Karpas-422 (cell line): ENCODE results near the gene MNS1. TPM values are rescaled to one million over a fixed set of nuclear protein-coding genes. Genes with fewer than 3 reads are reported as not detected.
"Not testable (repeated sequence)": the region's sequence is repeated elsewhere in the genome, so short reads cannot be mapped to it uniquely, and the experiment has no call there.

Experiments used
- DNase-seq: peaks from one replicate; pipeline ENCODE4 v3.0.0-alpha.2; 2015
- H2AFZ ChIP-seq: fragments of 200-600 bp; sonication (generic); 2 replicates; pipeline ENCODE4 v1.6.1; 2014; ENCODE audit warnings: antibody characterized with exemption, low read length, mixed read lengths
- H3K27ac ChIP-seq: fragments of 200-600 bp; sonication (generic); 2 replicates; pipeline ENCODE4 v1.5.1; 2014; ENCODE audit warnings: mild to moderate bottlenecking, low read length, moderate library complexity
- H3K27me3 ChIP-seq: fragments of 200-600 bp; sonication (generic); 2 replicates; pipeline ENCODE4 v1.6.1; 2014; ENCODE audit warnings: low read length, mixed read lengths
- H3K36me3 ChIP-seq: fragments of 200-600 bp; sonication (generic); 2 replicates; pipeline ENCODE4 v1.6.1; 2014; ENCODE audit warnings: low read length, mixed read lengths; ENCODE audit not compliant: insufficient read depth
- H3K4me1 ChIP-seq: fragments of 200-600 bp; sonication (generic); 2 replicates; pipeline ENCODE4 v1.6.1; 2014; ENCODE audit warnings: mild to moderate bottlenecking, low read length, mixed read lengths
- H3K4me2 ChIP-seq: fragments of 200-600 bp; sonication (generic); 2 replicates; pipeline ENCODE4 v1.6.1; 2014; ENCODE audit warnings: low read length, low read depth, mild to moderate bottlenecking; ENCODE audit not compliant: poor library complexity, severe bottlenecking
- H3K4me3 ChIP-seq: fragments of 200-600 bp; sonication (generic); 2 replicates; pipeline ENCODE4 v1.5.1; 2014; ENCODE audit warnings: mild to moderate bottlenecking, antibody characterized with exemption, low read length, mixed read lengths
- H3K79me2 ChIP-seq: fragments of 200-600 bp; sonication (generic); 2 replicates; pipeline ENCODE4 v1.6.1; 2014; ENCODE audit warnings: mild to moderate bottlenecking, low read length, mixed read lengths
- H3K9ac ChIP-seq: fragments of 200-600 bp; sonication (generic); 2 replicates; pipeline ENCODE4 v1.6.0; 2014; ENCODE audit warnings: low read length
- H3K9me2 ChIP-seq: fragments of 200-600 bp; sonication (generic), shearing (Covaris generic); replicated peaks from 2 replicates; pipeline ENCODE4 v1.6.0; 2014; ENCODE audit warnings: mild to moderate bottlenecking, low read length, moderate library complexity; ENCODE audit not compliant: insufficient read depth
- H3K9me3 ChIP-seq: fragments of 300-700, 200-600 bp; sonication (generic); 2 replicates; pipeline ENCODE4 v1.6.1; 2014; ENCODE audit warnings: low read length, mixed read lengths
- H4K20me1 ChIP-seq: fragments of 200-600 bp; sonication (generic); 2 replicates; pipeline ENCODE4 v1.6.1; 2014; ENCODE audit warnings: mild to moderate bottlenecking, antibody characterized with exemption, low read length, low read depth; ENCODE audit not compliant: insufficient read depth
- total RNA-seq: library from RNA; depleted of rRNA; stranded (reverse); fragments of >200 nt; shearing (Covaris generic); gene quantifications from 2 replicates; pipeline ENCODE4 v1.2.3, GENCODE V29; 2014; ENCODE audit warnings: low replicate concordance

The MNS1 gene
- total RNA-seq, 1 experiment from 2014 or later = 3.5 TPM

DNA sequence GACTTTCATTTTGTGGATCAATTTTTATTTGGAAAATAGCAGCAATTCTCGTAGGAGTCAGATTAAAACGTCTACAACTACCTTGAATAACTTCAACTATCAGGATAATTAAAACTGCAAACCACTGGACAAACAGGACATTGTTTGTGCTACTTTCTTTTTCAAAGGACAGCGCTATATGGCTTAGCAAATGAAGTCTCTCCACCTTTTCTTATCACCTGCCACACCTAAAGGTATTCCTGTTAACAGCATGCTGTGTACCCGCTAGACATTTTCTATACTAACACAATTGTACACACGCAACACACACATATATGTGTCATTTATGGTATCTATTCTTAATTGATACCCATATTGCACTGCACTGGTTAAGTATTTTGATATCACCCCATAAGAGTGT lies 19.2 kb downstream of the MNS1 start:
- H3K4me1 ChIP-seq = no peaks in the 10 kb centered on the region
- no peak overlapping the region for H3K27ac ChIP-seq
- H3K4me2 ChIP-seq = no peak overlapping the region
- no peaks in the 10 kb centered on the region for H3K9me2 ChIP-seq
- no peaks in the 10 kb centered on the region for H3K9me3 ChIP-seq
- no peaks in the 10 kb centered on the region for H4K20me1 ChIP-seq
- no peak overlapping the region for H3K4me3 ChIP-seq
- no peaks in the 10 kb centered on the region for H3K27me3 ChIP-seq
- H3K36me3 ChIP-seq = peaks cover 20% of the 10 kb centered on the region
- no peak overlapping the region for H3K9ac ChIP-seq
- peaks cover 6% of the 10 kb centered on the region; the same call in 1 of the 2 replicates for H3K79me2 ChIP-seq
- no peak for DNase-seq
- H2AFZ ChIP-seq = no peak overlapping the region

DNA sequence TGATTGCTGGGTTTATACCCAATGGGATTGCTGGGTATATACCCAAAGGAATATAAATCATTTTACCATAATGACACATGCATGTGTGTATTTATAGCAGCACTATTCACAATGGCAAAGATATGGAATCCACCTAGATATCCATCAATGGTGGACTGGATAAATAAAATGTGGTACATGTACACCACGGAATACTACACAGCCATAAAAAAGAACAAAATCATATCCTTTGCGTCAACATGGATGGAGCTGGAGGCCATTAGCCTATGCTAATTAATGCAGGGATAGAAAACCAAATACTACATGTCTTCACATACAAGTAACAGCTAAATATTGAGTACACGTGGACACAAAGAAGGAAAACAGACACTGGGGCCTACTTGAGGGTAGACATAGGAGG lies 22.6 kb downstream of the MNS1 start:
- H3K4me3 ChIP-seq = no peak overlapping the region
- no peaks in the 10 kb centered on the region for H3K9me2 ChIP-seq
- H3K36me3 ChIP-seq = peaks cover 20% of the 10 kb centered on the region
- peaks cover 10% of the 10 kb centered on the region for H3K4me1 ChIP-seq
- H4K20me1 ChIP-seq = no peaks in the 10 kb centered on the region
- no peak overlapping the region for H3K27ac ChIP-seq
- H3K27me3 ChIP-seq = no peaks in the 10 kb centered on the region
- no peak for DNase-seq
- no peak overlapping the region for H3K4me2 ChIP-seq
- no peaks in the 10 kb centered on the region for H3K9me3 ChIP-seq
- no peak overlapping the region for H2AFZ ChIP-seq
- H3K9ac ChIP-seq = no peak overlapping the region
- no peaks in the 10 kb centered on the region for H3K79me2 ChIP-seq

DNA sequence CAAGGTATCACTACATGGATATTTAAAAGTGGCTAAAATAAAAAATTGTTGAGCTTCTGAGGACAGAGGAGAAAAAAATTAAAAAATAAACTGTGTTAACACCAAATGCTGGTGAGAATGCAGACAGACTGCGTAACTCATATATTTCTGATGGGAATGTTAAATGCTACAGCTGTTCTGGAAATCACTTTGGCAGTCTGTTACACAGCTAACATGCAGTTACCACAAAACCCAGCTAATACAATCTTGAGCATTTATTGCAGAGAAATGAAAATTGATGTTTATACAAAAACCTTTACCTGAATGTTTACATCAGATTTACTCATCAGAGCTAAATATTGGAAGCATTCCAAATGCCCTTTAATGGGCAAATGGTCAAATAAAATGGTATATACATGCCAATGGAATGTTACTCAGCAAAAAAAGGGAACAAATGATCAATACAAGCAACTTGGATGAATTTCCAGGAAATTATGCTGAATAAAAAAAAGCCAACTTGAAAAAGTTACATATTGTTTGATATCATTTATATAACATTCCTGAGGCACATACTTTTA lies 24.6 kb downstream of the MNS1 start:
- no peak overlapping the region for H3K4me3 ChIP-seq
- H3K9me2 ChIP-seq = no peaks in the 10 kb centered on the region
- H4K20me1 ChIP-seq = no peaks in the 10 kb centered on the region
- DNase-seq = no peak
- no peak overlapping the region for H3K9ac ChIP-seq
- H3K4me1 ChIP-seq = peaks cover 10% of the 10 kb centered on the region
- H3K79me2 ChIP-seq = 0 out of 2 replicates have a peak, but pooled peaks cover 3% of the 10 kb centered on the region
- H3K36me3 ChIP-seq = peaks cover 20% of the 10 kb centered on the region
- H3K27me3 ChIP-seq = no peaks in the 10 kb centered on the region
- no peak overlapping the region for H3K4me2 ChIP-seq
- H3K9me3 ChIP-seq = no peaks in the 10 kb centered on the region
- no peak overlapping the region for H2AFZ ChIP-seq
- 0 out of 2 replicates have a peak overlapping the region, but pooled peaks have one; percentile 1 for H3K27ac ChIP-seq

DNA sequence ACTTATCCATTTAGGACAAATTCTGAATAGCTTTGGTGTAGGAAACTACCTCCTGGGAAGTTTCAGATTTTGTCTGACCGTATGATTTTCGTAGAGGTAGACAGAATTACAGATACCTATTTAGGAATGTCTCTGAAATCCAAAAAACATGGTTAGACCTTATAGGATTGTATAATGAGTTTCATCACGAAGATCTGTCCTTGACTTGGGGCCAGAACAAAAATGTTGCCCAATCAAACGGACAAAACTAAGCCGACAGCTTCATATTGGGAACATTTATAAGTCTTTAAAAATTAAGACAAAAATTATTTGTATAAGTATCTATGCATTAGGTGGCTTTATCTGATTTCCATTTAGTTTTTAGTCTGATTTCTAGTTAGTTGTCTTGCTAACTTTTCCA lies 32.6 kb downstream of the MNS1 start:
- Histone ChIP-seq H3K9ac (no peak overlapping the region), H3K4me1 (no peaks in the 10 kb centered on the region), H2AFZ (no peak overlapping the region), H3K27ac (no peak overlapping the region), H3K9me3 (no peaks in the 10 kb centered on the region), H3K27me3 (no peaks in the 10 kb centered on the region), H3K4me3 (no peak overlapping the region), H3K4me2 (no peak overlapping the region), H3K36me3 (peaks cover 23% of the 10 kb centered on the region), H3K9me2 (no peaks in the 10 kb centered on the region), H3K79me2 (0 out of 2 replicates have a peak, but pooled peaks cover 3% of the 10 kb centered on the region), H4K20me1 (no peaks in the 10 kb centered on the region)
- DNase-seq = no peak

DNA sequence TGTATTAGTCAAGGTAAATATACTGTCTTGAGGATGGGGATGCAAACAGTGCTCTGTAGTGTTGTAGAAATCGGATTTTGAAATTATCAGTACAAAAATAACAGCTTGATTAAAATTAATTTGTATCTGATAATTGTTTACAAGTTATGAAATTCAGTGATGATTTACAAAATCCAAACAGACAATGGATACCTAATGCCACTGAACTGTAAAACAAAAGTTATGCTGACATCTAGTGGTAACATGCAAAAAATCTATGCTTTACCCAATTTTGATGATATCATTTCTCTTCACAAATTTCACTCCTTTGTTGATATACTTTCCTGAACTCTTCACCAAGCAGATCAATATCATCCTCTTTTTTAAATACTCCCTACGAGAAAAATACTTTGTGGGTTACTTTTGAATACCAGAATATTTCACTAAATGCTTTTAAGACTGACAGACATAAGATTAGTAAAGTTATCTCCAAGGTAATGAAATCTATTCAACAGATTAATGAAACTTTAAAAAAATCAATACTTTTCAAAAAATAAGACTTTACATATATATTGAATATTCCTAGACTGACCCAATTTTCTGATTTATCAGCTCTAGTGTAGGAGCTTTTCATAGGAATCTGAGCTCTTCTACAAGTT lies 36.0 kb downstream of the MNS1 start:
- H3K9ac ChIP-seq = no peak overlapping the region
- peak; percentile 77 for DNase-seq
- H3K4me2 ChIP-seq = no peak overlapping the region
- peaks cover 49% of the 10 kb centered on the region for H3K36me3 ChIP-seq
- H3K79me2 ChIP-seq = no peaks in the 10 kb centered on the region
- H3K27ac ChIP-seq = no peak overlapping the region
- peaks cover 10% of the 10 kb centered on the region; the same call in 1 of the 2 replicates for H3K9me3 ChIP-seq
- no peaks in the 10 kb centered on the region for H3K4me1 ChIP-seq
- H3K9me2 ChIP-seq = no peaks in the 10 kb centered on the region
- no peaks in the 10 kb centered on the region for H4K20me1 ChIP-seq
- H3K4me3 ChIP-seq = no peak overlapping the region
- no peaks in the 10 kb centered on the region for H3K27me3 ChIP-seq
- H2AFZ ChIP-seq = no peak overlapping the region

DNA sequence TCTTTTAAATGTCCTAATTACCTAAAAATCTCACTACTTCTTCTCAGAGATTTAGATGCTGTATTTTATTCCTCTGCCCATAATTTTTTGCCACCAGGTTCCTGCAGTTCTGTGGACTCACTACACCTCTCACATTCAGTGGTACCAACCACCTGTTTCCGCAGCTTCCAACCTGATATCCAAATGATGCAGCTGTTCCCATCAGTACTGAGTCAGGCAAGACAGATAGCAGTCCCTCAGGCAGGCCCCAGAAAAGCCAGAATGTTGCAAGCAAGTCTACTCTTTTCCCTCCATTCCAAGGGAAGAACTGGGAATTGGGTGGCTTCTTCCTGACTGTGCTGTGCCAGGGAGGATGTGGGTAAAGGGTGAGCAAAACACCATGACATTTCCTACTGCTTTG lies 39.0 kb downstream of the MNS1 start:
- Histone ChIP-seq H3K79me2 (no peaks in the 10 kb centered on the region), H3K9me2 (no peaks in the 10 kb centered on the region), H3K4me2 (no peak overlapping the region), H3K4me1 (no peaks in the 10 kb centered on the region), H4K20me1 (no peaks in the 10 kb centered on the region), H3K9ac (no peak overlapping the region), H2AFZ (no peak overlapping the region), H3K9me3 (peaks cover 10% of the 10 kb centered on the region; the same call in 1 of the 2 replicates), H3K36me3 (peaks cover 49% of the 10 kb centered on the region), H3K4me3 (no peak overlapping the region), H3K27me3 (no peaks in the 10 kb centered on the region), H3K27ac (no peak overlapping the region)
- no peak for DNase-seq

DNA sequence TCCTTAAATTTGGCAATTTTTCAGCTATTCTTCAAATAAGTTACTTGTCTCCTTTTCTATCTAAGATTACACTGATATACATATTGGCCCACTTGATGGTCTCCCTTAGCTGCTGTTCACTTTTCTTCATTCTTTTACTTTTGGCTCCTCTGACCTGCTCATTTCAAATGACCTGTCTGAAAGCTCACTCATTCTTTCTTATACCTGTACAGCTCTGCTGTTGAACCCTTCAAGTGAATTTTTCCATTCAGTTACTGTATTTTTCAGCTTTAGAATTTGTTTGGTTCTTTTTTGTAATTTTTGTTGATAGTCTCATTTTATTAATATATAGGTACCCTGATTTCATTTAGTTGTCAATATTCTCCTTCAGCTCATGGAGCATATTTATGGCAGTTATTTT lies 39.7 kb downstream of the MNS1 start:
- no peaks in the 10 kb centered on the region for H3K4me1 ChIP-seq
- no peaks in the 10 kb centered on the region for H3K9me2 ChIP-seq
- peaks cover 50% of the 10 kb centered on the region for H3K36me3 ChIP-seq
- no peak overlapping the region for H3K9ac ChIP-seq
- H3K4me3 ChIP-seq = no peak overlapping the region
- H3K9me3 ChIP-seq = peaks cover 10% of the 10 kb centered on the region; the same call in 1 of the 2 replicates
- no peaks in the 10 kb centered on the region for H4K20me1 ChIP-seq
- no peak overlapping the region for H2AFZ ChIP-seq
- no peaks in the 10 kb centered on the region for H3K79me2 ChIP-seq
- no peak overlapping the region for H3K27ac ChIP-seq
- no peak for DNase-seq
- H3K27me3 ChIP-seq = no peaks in the 10 kb centered on the region
- H3K4me2 ChIP-seq = no peak overlapping the region

DNA sequence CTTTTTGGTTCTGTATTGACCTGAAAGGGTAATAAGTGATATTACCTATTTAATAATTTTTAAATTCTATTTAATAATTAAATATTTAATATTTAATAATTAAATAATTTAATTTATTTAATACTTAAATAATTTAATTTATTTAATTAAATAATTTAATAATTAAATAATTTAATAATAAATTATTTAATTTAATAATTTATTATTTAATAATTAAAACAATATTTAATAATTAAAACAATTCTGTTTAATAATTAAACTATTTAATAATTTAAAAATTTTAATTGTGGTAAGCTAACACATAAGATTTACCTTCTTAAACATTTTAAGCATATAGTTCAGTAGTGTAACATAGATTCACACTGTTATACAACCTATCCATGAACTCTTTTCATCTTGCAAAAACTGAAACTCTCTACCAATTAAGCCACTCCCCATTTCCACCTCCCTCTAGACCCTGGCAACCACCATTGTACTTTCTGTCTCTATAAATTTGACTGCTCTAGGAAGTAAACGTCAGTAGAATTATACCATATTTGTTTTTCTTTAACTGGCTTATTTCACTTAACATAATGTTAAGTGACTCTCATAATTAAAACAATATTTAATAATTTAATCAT lies 51.7 kb downstream of the MNS1 start:
- H3K79me2 ChIP-seq, H4K20me1 ChIP-seq, H3K4me2 ChIP-seq, H3K4me3 ChIP-seq, H2AFZ ChIP-seq, H3K9ac ChIP-seq, H3K4me1 ChIP-seq, H3K36me3 ChIP-seq, H3K9me2 ChIP-seq, H3K9me3 ChIP-seq, H3K27me3 ChIP-seq, H3K27ac ChIP-seq: not testable (repeated sequence)
- DNase-seq = peak; percentile 19
